Measurements from ENCODE around the gene KIFC3. TPM values are rescaled to one million over a fixed set of nuclear protein-coding genes. Genes with fewer than 3 reads are reported as not detected.

KIFC3 gene
- total RNA-seq, 4 donors from 2014 or later: 116 to 206 (median 164) TPM

GRCh38 chr16:57742543-57742942 lies 59.7 kb downstream of the KIFC3 start:
- no peak overlapping the region for H3K4me3 ChIP-seq (ENCODE audit: low read depth, poor library complexity, severe bottlenecking)
- TF ChIP-seq CTCF (IDR thresholded peaks at IDR 0.05) (no peak), POLR2A (IDR thresholded peaks at IDR 0.05) (no peak)
- intact Hi-C loops (cut with DNase I; ENCODE audit: low total_unique reads): no loop called here
- 49 to 53% methylated on average over 4 of the region's 4 CpGs for WGBS, 2 donors
- DNase-seq (ENCODE audit: low spot score in 2 of 2): no peak

GRCh38 chr16:57741660-57742191 lies 60.6 kb downstream of the KIFC3 start:
- intact Hi-C loops (cut with DNase I; ENCODE audit: low total_unique reads): no loop called here
- WGBS, 2 donors: 42 to 63% methylated on average over 14 to 16 of the region's 16 CpGs
- DNase-seq (ENCODE audit: low spot score in 2 of 2): no peak
- H3K4me3 ChIP-seq (ENCODE audit: low read depth, poor library complexity, severe bottlenecking): no peak overlapping the region
- TF ChIP-seq POLR2A (IDR thresholded peaks at IDR 0.05): no peak
- TF ChIP-seq CTCF (IDR thresholded peaks at IDR 0.05): no peak

GRCh38 chr16:57740423-57741071 lies 61.7 kb downstream of the KIFC3 start:
- DNase-seq (ENCODE audit: low spot score in 2 of 2): peak in 1 of 2 donors; percentile 89
- intact Hi-C loops (cut with DNase I; ENCODE audit: low total_unique reads): no loop called here
- H3K4me3 ChIP-seq (ENCODE audit: low read depth, poor library complexity, severe bottlenecking): no peak overlapping the region
- TF ChIP-seq POLR2A (IDR thresholded peaks at IDR 0.05): no peak
- no peak for TF ChIP-seq CTCF (IDR thresholded peaks at IDR 0.05)
- 73 to 74% methylated on average over 24 of the region's 24 CpGs for WGBS, 2 donors

GRCh38 chr16:57739756-57740422 lies 62.4 kb downstream of the KIFC3 start:
- no peak for TF ChIP-seq CTCF (IDR thresholded peaks at IDR 0.05)
- no peak for TF ChIP-seq POLR2A (IDR thresholded peaks at IDR 0.05)
- 56 to 57% methylated on average over 12 to 16 of the region's 18 CpGs for WGBS, 2 donors
- DNase-seq (ENCODE audit: low spot score in 2 of 2): no peak
- intact Hi-C loops (cut with DNase I; ENCODE audit: low total_unique reads): no loop called here
- H3K4me3 ChIP-seq (ENCODE audit: low read depth, poor library complexity, severe bottlenecking): no peak overlapping the region

- intact Hi-C loops (cut with DNase I; ENCODE audit: low total_unique reads): no loop called here
- DNase-seq (ENCODE audit: low spot score in 2 of 2): no peak
- no peak for TF ChIP-seq CTCF (IDR thresholded peaks at IDR 0.05)
- TF ChIP-seq POLR2A (IDR thresholded peaks at IDR 0.05): no peak
- no peak overlapping the region for H3K4me3 ChIP-seq (ENCODE audit: low read depth, poor library complexity, severe bottlenecking)
- 94 to 99% methylated on average over 7 of the region's 7 CpGs for WGBS, 2 donors
These were observed 63.4 kb downstream of the KIFC3 start for GRCh38 chr16:57738844-57739243.
